OCI-M1 (cell line): ENCODE results near the gene LY86.
"Not testable (repeated sequence)": the region's sequence is repeated elsewhere in the genome, so short reads cannot be mapped to it uniquely, and the experiment has no call there.

Source experiments
- DNase-seq: peaks from one replicate; lab custom pipeline; 2025; lab: John Stamatoyannopoulos, UW

Gene LY86

GRCh38 chr6:6654599-6655575 lies 66.4 kb downstream of the LY86 start:
- DNase-seq = peak; percentile 86

GRCh38 chr6:6655805-6656251 lies 67.3 kb downstream of the LY86 start:
- DNase-seq = no peak

GRCh38 chr6:6656287-6656686 lies 67.8 kb downstream of the LY86 start:
- DNase-seq = no peak

GRCh38 chr6:6657085-6657819 lies 68.7 kb downstream of the LY86 start:
- peak; percentile 72 for DNase-seq

- DNase-seq = no peak
Observed at GRCh38 chr6:6657820-6658217, 69.3 kb downstream of the LY86 start.

GRCh38 chr6:6659600-6660327 lies 71.2 kb downstream of the LY86 start:
- DNase-seq = peak; percentile 91

GRCh38 chr6:6660339-6661045 lies 72.0 kb downstream of the LY86 start:
- no peak for DNase-seq

- no peak for DNase-seq
Observed at GRCh38 chr6:6661191-6661590, 72.7 kb downstream of the LY86 start.

GRCh38 chr6:6661684-6662083 lies 73.2 kb downstream of the LY86 start:
- peak; percentile 86 for DNase-seq

- DNase-seq = no peak
Observed at GRCh38 chr6:6663421-6664135, 75.1 kb downstream of the LY86 start.

- DNase-seq = no peak
Observed at GRCh38 chr6:6665555-6666243, 77.2 kb downstream of the LY86 start.

- DNase-seq = not testable (repeated sequence)
Observed at GRCh38 chr6:6670150-6670549, 81.6 kb downstream of the LY86 start.

GRCh38 chr6:6674872-6675271 lies 86.4 kb downstream of the LY86 start:
- peak; percentile 70 for DNase-seq

- DNase-seq = peak; percentile 95
Observed at GRCh38 chr6:6676910-6677441, 88.5 kb downstream of the LY86 start.

- no peak for DNase-seq
Observed at GRCh38 chr6:6678185-6678671, 89.7 kb downstream of the LY86 start.

- no peak for DNase-seq
Observed at GRCh38 chr6:6678811-6679210, 90.3 kb downstream of the LY86 start.

- DNase-seq = no peak
Observed at GRCh38 chr6:6679633-6680032, 91.1 kb downstream of the LY86 start.

GRCh38 chr6:6680526-6680925 lies 92.0 kb downstream of the LY86 start:
- DNase-seq = no peak

GRCh38 chr6:6681075-6681849 lies 92.7 kb downstream of the LY86 start:
- no peak for DNase-seq
